Loucy (cell line): ENCODE data around the gene DNAH11.

Source experiments
- CTCF ChIP-seq: fragments of 200-600 bp; sonication (generic); conservative IDR thresholded peaks from 2 replicates; pipeline ENCODE4 v1.5.1; 2014; ENCODE audit warnings: mild to moderate bottlenecking, antibody characterized with exemption, low read length
- EZH2phosphoT487 ChIP-seq: fragments of 200-600 bp; IDR thresholded peaks from 2 replicates; pipeline ENCODE4 v1.6.1; 2018; ENCODE audit warnings: antibody characterized with exemption, mild to moderate bottlenecking, moderate library complexity, borderline replicate concordance

GRCh38 chr7:21731977-21732376 lies 189.1 kb downstream of the DNAH11 start:
- TF ChIP-seq CTCF = no peak
- TF ChIP-seq EZH2phosphoT487 = no peak
